Measurements from ENCODE around the gene LINC00305.
A peak's percentile ranks its signal among the peaks of the same experiment; 100 is the strongest.

Gene LINC00305

DNA sequence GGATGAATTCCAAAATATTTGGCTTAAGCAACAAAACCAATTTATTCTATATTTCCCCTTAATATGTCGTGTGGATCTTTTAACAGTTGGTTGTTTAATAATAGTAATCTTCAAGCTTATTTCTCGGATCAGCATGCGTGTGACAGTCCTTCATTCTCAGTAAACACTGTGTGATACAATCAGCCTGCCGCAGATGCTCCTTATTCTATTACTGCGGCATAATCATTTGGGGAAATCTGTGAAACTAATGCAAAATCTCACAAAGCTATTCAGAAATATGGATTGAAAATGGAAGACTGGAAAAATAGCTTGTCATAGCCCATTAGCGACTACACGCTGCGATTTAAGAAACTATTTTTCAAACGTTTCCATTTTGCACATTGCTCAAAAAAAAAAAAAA lies 36.9 kb downstream of the LINC00305 start:
- no peaks in the 10 kb centered on the region for H3K4me1 ChIP-seq (ENCODE audit: low read length)
- no peak overlapping the region for H3K4me3 ChIP-seq (ENCODE audit: low read length)
- H4K20me1 ChIP-seq (ENCODE audit: insufficient read depth, low read length): no peaks in the 10 kb centered on the region
- H3K9me3 ChIP-seq (ENCODE audit: insufficient read depth, low read length): no peaks in the 10 kb centered on the region
- H2AFZ ChIP-seq (ENCODE audit: low read depth, low read length): no peak overlapping the region
- H3K4me2 ChIP-seq (ENCODE audit: low read length): no peak overlapping the region
- H3K9ac ChIP-seq (ENCODE audit: low read length): no peak overlapping the region
- no peaks in the 10 kb centered on the region for H3K27me3 ChIP-seq (ENCODE audit: low read depth, low read length)
- no peaks in the 10 kb centered on the region for H3K79me2 ChIP-seq (ENCODE audit: low read length)
- H3K27ac ChIP-seq (ENCODE audit: low read length): no peak overlapping the region
- TF ChIP-seq, protein P1, sequence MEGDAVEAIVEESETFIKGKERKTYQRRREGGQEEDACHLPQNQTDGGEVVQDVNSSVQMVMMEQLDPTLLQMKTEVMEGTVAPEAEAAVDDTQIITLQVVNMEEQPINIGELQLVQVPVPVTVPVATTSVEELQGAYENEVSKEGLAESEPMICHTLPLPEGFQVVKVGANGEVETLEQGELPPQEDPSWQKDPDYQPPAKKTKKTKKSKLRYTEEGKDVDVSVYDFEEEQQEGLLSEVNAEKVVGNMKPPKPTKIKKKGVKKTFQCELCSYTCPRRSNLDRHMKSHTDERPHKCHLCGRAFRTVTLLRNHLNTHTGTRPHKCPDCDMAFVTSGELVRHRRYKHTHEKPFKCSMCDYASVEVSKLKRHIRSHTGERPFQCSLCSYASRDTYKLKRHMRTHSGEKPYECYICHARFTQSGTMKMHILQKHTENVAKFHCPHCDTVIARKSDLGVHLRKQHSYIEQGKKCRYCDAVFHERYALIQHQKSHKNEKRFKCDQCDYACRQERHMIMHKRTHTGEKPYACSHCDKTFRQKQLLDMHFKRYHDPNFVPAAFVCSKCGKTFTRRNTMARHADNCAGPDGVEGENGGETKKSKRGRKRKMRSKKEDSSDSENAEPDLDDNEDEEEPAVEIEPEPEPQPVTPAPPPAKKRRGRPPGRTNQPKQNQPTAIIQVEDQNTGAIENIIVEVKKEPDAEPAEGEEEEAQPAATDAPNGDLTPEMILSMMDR (IDR thresholded peaks at IDR 0.05; ENCODE audit: low read depth, low read length): no peak
- no peak for TF ChIP-seq EZH2phosphoT487 (IDR thresholded peaks at IDR 0.05; ENCODE audit: low read depth)
- H3K36me3 ChIP-seq (replicated peaks; ENCODE audit: low read depth, low read length): no peaks in the 10 kb centered on the region

DNA sequence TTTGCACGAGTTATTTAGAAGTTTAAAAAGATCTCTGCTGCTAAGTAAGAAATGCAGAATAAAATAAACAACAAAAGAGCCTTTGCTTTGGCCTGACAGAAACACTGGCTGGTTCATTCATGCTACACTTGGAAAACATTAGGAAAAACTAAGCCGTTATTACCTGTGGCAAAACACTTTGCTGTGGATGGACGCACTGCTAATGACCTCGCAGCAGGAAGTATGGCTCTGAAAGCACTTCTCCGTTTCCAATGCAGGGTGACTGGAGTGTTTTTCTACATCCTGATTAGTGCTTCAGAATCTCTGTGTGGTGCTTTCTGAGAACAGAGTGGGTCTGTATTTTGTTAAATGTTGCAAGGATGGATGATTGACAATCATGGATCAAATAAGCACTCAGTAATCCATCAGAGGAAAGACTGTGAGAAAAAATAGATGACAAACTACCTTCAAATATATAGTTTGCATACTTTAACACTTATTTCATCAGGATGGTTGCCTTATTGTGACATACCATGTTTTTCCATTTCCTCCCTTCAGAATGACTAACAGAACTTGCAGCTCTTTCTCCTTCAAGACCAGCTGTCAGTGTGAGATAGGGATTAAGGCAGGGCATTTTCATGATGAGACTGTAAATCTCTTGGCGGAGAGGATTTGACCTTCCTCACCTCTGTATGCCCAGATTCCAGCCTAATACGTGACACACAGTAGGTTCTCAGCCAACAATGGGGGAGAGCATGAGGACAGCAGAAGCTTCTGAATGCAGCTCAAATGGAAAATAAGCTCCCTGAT lies 38.0 kb downstream of the LINC00305 start:
- H3K79me2 ChIP-seq (ENCODE audit: low read length): no peaks in the 10 kb centered on the region
- no peaks in the 10 kb centered on the region for H3K9me3 ChIP-seq (ENCODE audit: insufficient read depth, low read length)
- no peak overlapping the region for H3K27ac ChIP-seq (ENCODE audit: low read length)
- no peaks in the 10 kb centered on the region for H3K27me3 ChIP-seq (ENCODE audit: low read depth, low read length)
- H2AFZ ChIP-seq (ENCODE audit: low read depth, low read length): no peak overlapping the region
- H4K20me1 ChIP-seq (ENCODE audit: insufficient read depth, low read length): no peaks in the 10 kb centered on the region
- H3K4me1 ChIP-seq (ENCODE audit: low read length): no peaks in the 10 kb centered on the region
- no peak overlapping the region for H3K4me2 ChIP-seq (ENCODE audit: low read length)
- H3K4me3 ChIP-seq (ENCODE audit: low read length): no peak overlapping the region
- no peak overlapping the region for H3K9ac ChIP-seq (ENCODE audit: low read length)
- H3K36me3 ChIP-seq (replicated peaks; ENCODE audit: low read depth, low read length): no peaks in the 10 kb centered on the region
- TF ChIP-seq, protein P1 (IDR thresholded peaks at IDR 0.05; ENCODE audit: low read depth, low read length): no peak
- no peak for TF ChIP-seq EZH2phosphoT487 (IDR thresholded peaks at IDR 0.05; ENCODE audit: low read depth)

DNA sequence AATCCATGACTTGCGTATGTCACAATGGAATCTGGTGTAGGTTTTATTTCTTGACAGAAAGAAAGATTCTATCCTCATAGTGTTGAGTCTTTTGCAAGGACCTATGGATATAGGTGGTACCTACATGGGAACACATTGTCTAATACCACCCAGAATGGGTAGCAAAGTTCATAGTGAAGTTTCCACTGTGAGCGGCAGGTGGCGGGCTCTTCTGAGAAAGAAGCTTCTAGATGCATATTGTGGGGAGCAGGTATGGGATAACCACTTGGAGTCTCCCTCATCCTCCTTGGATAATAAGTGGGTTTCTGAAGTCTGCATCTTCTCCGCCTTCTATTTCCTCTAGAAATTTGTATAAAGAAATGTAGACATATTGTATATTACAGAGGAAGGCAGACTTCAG lies 44.9 kb downstream of the LINC00305 start:
- Histone ChIP-seq H2AFZ (ENCODE audit: low read depth, low read length) (no peak overlapping the region), H3K79me2 (ENCODE audit: low read length) (no peaks in the 10 kb centered on the region), H3K36me3 (replicated peaks; ENCODE audit: low read depth, low read length) (no peaks in the 10 kb centered on the region), H3K27ac (ENCODE audit: low read length) (no peak overlapping the region), H4K20me1 (ENCODE audit: insufficient read depth, low read length) (no peaks in the 10 kb centered on the region), H3K4me1 (ENCODE audit: low read length) (peaks cover 26% of the 10 kb centered on the region), H3K27me3 (ENCODE audit: low read depth, low read length) (no peaks in the 10 kb centered on the region), H3K4me3 (ENCODE audit: low read length) (no peak overlapping the region), H3K9ac (ENCODE audit: low read length) (no peak overlapping the region), H3K9me3 (ENCODE audit: insufficient read depth, low read length) (no peaks in the 10 kb centered on the region), H3K4me2 (ENCODE audit: low read length) (no peak overlapping the region)
- no peak for TF ChIP-seq EZH2phosphoT487 (IDR thresholded peaks at IDR 0.05; ENCODE audit: low read depth)
- TF ChIP-seq, protein P1 (IDR thresholded peaks at IDR 0.05; ENCODE audit: low read depth, low read length): peak; percentile 56

DNA sequence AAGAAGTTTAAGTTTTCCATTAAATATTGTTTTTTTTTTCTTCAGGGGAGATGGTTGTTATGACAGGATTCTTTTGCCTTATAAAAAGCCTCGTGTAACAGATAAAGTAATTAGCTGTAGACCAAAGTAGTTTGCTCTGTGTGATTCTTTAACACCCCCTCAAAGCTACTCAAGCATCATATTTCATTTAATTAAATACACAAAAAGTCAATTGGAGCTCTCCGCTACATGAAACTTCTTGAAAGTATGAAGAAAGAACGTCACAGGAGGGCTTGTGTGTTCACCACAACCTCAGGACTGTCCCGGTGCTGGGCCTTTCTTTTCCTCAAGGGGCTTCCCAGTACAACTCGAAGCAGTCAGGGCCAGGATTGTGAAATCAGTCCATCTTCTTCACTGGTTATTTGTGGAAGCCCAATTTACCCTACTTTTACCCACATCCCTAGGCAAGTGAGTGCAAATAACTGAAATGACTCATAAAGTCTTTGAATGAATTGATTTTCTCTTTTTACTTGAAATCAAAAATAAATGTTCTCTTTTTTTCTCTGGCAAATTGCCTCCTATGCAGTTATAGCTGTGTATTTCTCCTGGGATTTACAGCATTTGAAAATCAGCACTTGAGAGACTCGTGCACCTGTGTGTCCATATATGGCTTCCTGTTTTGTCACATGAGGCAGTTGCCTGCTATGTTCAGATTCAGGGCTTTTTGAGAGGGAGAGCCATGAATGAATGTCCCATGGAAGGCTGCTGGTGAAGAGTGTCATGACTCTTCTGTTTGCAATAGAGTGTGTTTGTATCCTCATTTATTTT lies 48.6 kb downstream of the LINC00305 start:
- peak overlapping the region; percentile 62 for H2AFZ ChIP-seq (ENCODE audit: low read depth, low read length)
- no peaks in the 10 kb centered on the region for H3K9me3 ChIP-seq (ENCODE audit: insufficient read depth, low read length)
- H3K4me3 ChIP-seq (ENCODE audit: low read length): peak overlapping the region; percentile 63
- H4K20me1 ChIP-seq (ENCODE audit: insufficient read depth, low read length): no peaks in the 10 kb centered on the region
- no peaks in the 10 kb centered on the region for H3K79me2 ChIP-seq (ENCODE audit: low read length)
- peak overlapping the region; percentile 77 for H3K4me2 ChIP-seq (ENCODE audit: low read length)
- H3K9ac ChIP-seq (ENCODE audit: low read length): peak overlapping the region; percentile 26
- H3K4me1 ChIP-seq (ENCODE audit: low read length): peaks cover 39% of the 10 kb centered on the region
- no peaks in the 10 kb centered on the region for H3K27me3 ChIP-seq (ENCODE audit: low read depth, low read length)
- no peaks in the 10 kb centered on the region for H3K36me3 ChIP-seq (replicated peaks; ENCODE audit: low read depth, low read length)
- H3K27ac ChIP-seq (ENCODE audit: low read length): peak overlapping the region; percentile 46
- TF ChIP-seq, protein P1 (IDR thresholded peaks at IDR 0.05; ENCODE audit: low read depth, low read length): 0 out of 2 replicates have a peak, but pooled peaks have one; percentile 5
- TF ChIP-seq EZH2phosphoT487 (IDR thresholded peaks at IDR 0.05; ENCODE audit: low read depth): no peak
